ACC112 (cell line): Measurements from ENCODE around the gene ROCK2.

Source experiments
- H2AFZ ChIP-seq: fragments of 200-600 bp; sonication (generic); one replicate; pipeline ENCODE4 v1.6.0; 2017; ENCODE audit warnings: antibody characterized with exemption, low read length; ENCODE audit not compliant: unreplicated experiment
- H3K27ac ChIP-seq: fragments of 200-600 bp; sonication (generic); 2 replicates; pipeline ENCODE4 v1.5.1; 2014; ENCODE audit warnings: low read depth, mild to moderate bottlenecking, antibody characterized with exemption, low read length, moderate library complexity
- H3K27me3 ChIP-seq: fragments of 200-600 bp; sonication (generic); 2 replicates; pipeline ENCODE4 v1.6.1; 2014; ENCODE audit warnings: mild to moderate bottlenecking, antibody characterized with exemption, low read length, moderate library complexity, mixed read lengths; ENCODE audit not compliant: insufficient read depth
- H3K36me3 ChIP-seq: fragments of 200-600 bp; sonication (generic); 2 replicates; pipeline ENCODE4 v1.6.1; 2016; ENCODE audit warnings: mild to moderate bottlenecking, antibody characterized with exemption, low read length, moderate library complexity, mixed read lengths; ENCODE audit not compliant: insufficient read depth
- H3K4me1 ChIP-seq: fragments of 200-600 bp; sonication (generic); one replicate; pipeline ENCODE4 v1.6.1; 2016; ENCODE audit warnings: low read length, mixed read lengths; ENCODE audit not compliant: insufficient read depth, unreplicated experiment, control insufficient read depth
- H3K4me3 ChIP-seq: fragments of 200-600 bp; sonication (generic); 2 replicates; pipeline ENCODE4 v1.5.1; 2014; ENCODE audit warnings: mild to moderate bottlenecking, low read depth, low read length
- H3K79me2 ChIP-seq: fragments of 200-600 bp; sonication (generic); one replicate; pipeline ENCODE4 v1.6.0; 2016; ENCODE audit warnings: low read length; ENCODE audit not compliant: control insufficient read depth, unreplicated experiment, insufficient read depth

Gene ROCK2

DNA sequence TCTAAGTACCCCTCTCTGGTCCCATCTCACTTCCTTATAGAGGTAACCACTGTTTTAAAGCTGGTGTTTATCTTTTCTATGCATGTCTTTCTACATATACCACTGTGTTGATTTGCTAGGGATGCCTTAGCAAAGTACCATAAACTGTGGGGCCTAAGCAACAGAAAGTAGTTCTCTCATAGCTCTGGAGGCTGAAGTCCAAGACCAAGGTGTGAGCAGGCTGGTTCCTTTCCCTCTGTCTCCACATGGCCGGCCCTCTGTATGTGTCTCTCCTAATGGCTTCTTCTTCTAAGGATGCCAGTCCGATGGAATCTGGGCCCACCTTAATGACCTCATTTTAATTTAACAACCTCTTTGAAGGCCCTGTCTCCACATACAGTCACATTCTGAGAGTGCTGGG is 40.8 kb upstream of the ROCK2 start:
- Histone ChIP-seq H2AFZ (no peak overlapping the region), H3K27ac (no peak overlapping the region), H3K27me3 (no peaks in the 10 kb centered on the region), H3K4me3 (no peak overlapping the region), H3K4me1 (peaks cover 10% of the 10 kb centered on the region), H3K79me2 (no peaks in the 10 kb centered on the region), H3K36me3 (no peaks in the 10 kb centered on the region)

DNA sequence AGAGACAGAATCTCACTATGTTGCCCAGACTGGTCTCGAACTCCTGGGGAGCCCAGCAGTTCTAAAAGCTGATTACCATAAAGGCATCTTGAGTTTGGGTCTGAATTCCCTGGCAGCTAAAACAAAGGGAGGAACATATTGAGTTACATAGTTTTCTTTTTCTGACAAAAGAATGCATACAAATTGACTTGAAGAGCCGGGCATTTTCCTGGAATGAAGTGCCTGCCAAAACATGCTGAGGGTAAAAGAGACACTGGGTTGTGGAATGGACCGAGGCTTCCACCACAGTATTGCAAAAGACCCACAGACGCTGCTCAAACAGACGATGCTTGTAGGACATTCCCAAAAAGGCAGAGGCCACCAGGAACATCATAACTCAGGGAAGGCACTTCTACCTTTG is 35.1 kb upstream of the ROCK2 start:
- Histone ChIP-seq H3K36me3 (no peaks in the 10 kb centered on the region), H3K4me1 (peaks cover 8% of the 10 kb centered on the region), H3K79me2 (no peaks in the 10 kb centered on the region), H2AFZ (peak overlapping the region; percentile 21), H3K4me3 (no peak overlapping the region), H3K27ac (no peak overlapping the region), H3K27me3 (no peaks in the 10 kb centered on the region)

DNA sequence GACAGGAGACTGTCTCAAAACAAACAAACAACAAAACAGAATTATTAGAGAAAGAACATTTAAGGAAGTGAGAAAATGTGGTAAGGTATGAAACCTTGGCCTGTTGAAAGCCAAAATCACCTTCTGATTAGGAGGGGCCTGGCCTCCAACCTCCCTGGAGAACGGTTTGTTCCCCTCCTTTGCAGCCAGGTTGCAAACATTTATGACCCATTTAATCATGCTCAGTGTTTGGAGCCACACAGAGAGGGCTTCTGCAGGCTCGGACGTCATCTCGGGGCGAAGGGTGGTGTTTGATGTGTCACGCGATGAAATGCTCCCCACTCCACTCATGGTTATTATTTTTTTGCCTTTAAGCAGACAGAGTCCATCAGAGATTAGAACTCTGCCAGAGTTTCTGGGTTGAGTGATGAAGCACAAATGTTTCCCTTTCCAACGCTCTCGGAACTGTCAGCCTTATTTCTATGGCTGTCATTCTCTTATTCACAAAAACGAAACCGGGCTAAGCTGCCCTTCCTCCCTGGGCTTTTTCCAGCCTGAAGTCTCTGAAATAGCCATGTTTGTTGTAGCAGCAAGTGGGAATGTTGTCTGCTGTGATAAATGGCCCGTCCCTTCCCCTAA is 33.6 kb upstream of the ROCK2 start:
- Histone ChIP-seq H3K27ac (peak overlapping the region; percentile 27; the same call in 1 of the 2 replicates), H3K4me3 (peak overlapping the region; percentile 58), H2AFZ (peak overlapping the region; percentile 23), H3K36me3 (no peaks in the 10 kb centered on the region), H3K27me3 (no peaks in the 10 kb centered on the region), H3K79me2 (no peaks in the 10 kb centered on the region), H3K4me1 (peaks cover 8% of the 10 kb centered on the region)

DNA sequence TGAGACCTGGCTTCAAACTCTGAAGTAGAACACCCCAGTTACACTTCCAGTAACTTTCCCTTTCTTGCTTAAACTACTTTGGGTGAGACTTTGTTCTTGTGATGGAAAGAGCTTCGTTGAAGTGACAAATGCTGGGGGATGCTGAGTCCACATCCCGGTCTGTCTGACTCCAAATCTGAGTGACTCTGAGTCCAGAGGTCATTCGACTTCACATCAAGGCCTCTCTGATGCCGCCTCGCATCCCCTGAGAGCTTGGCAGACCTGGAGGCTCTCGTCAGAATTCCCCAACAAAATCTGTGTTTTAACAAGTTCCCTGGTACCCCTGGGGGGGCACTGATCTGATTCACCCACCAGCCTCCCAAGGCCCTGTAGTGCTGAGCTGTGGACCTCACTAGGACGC is 31.6 kb upstream of the ROCK2 start:
- H3K27ac ChIP-seq: no peak overlapping the region
- no peak overlapping the region for H2AFZ ChIP-seq
- no peak overlapping the region for H3K4me3 ChIP-seq
- H3K36me3 ChIP-seq: no peaks in the 10 kb centered on the region
- peaks cover 8% of the 10 kb centered on the region for H3K4me1 ChIP-seq
- no peaks in the 10 kb centered on the region for H3K27me3 ChIP-seq
- H3K79me2 ChIP-seq: no peaks in the 10 kb centered on the region

DNA sequence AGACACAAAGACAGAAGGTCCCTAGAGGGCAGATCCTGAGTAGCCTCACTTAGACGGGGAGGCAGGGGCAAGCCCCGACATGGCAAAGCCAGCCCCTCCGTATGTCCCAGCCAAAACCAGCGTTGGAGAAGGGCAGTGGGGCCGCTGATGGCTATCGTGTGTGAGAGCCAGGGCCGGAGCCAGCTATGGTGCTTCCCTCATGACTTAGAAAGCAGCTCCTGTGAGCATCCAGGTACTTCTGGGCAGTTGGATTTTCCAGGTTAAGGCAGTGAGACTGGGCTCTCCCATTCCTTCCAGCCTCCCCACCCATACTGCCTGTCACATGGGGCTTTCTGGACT is 31.2 kb upstream of the ROCK2 start:
- H3K36me3 ChIP-seq: no peaks in the 10 kb centered on the region
- peaks cover 8% of the 10 kb centered on the region for H3K4me1 ChIP-seq
- no peaks in the 10 kb centered on the region for H3K27me3 ChIP-seq
- no peak overlapping the region for H2AFZ ChIP-seq
- H3K4me3 ChIP-seq: no peak overlapping the region
- H3K79me2 ChIP-seq: no peaks in the 10 kb centered on the region
- no peak overlapping the region for H3K27ac ChIP-seq

DNA sequence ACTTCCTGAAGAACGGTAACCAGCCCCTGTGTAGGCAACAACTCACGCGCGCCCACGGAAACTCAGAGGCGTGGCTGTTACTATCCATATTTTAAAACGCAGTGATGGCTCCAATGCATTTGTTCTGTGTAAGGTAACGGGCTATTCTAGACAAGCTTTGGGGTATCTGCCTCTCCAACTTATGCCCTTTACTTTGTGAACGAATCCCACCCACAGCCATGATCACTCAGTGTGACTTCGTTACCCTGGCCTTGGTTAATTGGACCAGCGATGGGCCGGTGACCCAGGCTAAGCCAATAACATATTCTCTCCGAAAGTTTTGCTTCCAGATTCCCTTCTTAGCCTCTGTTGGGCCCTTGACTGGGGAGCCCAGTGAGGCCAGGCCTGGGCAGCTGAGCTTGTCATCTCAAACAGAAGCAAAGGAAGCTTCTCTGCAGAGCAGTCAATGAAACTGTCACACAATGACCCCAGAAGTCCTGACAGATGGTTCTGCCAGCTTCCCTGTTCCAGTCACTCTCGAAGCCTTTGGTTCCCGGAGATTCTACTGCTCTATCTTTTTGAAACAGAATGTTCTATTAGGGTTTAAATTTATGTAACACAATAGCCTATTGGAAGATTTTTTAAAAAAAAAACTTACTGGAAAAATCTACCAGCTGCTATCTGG is 30.7 kb upstream of the ROCK2 start:
- Histone ChIP-seq H2AFZ (peak overlapping the region; percentile 4), H3K27me3 (no peaks in the 10 kb centered on the region), H3K36me3 (no peaks in the 10 kb centered on the region), H3K4me1 (peaks cover 8% of the 10 kb centered on the region), H3K27ac (peak overlapping the region; percentile 83), H3K79me2 (no peaks in the 10 kb centered on the region), H3K4me3 (no peak overlapping the region)

DNA sequence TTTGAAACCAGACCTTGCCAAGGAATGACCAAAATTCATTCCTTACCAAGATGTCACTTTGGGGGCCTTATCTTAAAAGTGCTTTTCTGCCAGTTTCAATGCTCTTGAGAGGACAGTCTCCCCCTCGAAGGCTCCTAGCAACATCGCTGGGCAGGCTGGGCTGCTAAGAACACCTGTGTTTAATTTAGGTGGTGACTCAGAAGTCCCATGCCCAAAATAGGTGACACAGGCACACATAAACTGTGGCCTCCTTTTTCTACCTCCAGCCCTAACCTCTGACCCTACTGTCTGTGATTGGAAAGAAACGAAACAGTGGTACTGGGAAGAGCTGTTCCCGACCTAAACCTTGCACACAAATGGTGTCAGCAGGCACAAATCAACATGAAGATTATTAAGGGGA is 28.7 kb upstream of the ROCK2 start:
- Histone ChIP-seq H3K4me3 (no peak overlapping the region), H2AFZ (no peak overlapping the region), H3K4me1 (peaks cover 11% of the 10 kb centered on the region), H3K79me2 (no peaks in the 10 kb centered on the region), H3K27ac (no peak overlapping the region), H3K36me3 (no peaks in the 10 kb centered on the region), H3K27me3 (no peaks in the 10 kb centered on the region)

DNA sequence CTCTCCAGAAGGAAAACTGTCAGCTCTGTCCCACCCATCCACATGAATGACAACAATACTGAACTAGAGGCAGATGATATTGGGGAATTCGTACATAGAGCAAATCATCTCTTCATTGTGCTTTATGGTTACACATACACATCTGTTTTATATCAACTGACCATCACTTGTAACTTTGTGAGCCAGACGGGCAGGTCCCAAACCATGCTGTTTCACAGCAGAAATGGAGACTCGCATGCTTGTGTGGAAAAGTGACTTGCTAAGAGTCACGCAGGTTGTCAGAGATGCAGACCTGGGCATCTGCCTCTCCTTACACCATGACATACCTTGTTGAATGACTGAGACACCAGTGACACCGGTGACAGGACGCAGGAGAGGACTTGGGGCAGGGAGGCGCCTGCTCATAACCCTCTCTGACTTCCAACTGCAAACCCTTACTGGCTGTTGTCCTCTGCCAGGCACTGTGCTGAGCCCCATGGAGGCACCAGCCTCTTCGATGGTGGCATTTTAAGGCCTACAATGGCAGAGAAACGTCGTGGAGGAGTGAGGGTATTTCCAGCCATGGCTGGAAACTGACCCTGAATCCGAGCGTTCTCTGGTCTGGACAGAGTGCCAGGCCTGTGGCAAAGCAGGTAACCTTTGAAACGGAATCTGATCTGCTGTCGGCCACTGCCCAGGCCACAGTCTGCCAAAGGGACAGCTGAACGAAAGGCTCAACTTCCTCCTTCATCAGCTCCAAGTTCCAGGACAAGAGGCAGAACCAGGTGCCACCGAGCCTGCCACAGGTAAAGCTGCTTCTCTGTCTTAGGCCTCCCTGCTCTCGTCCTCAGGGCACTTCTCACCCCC is 26.9 kb upstream of the ROCK2 start:
- Histone ChIP-seq H3K79me2 (no peaks in the 10 kb centered on the region), H3K4me1 (peaks cover 20% of the 10 kb centered on the region), H3K4me3 (no peak overlapping the region), H3K27ac (no peak overlapping the region), H3K36me3 (no peaks in the 10 kb centered on the region), H2AFZ (no peak overlapping the region), H3K27me3 (no peaks in the 10 kb centered on the region)

DNA sequence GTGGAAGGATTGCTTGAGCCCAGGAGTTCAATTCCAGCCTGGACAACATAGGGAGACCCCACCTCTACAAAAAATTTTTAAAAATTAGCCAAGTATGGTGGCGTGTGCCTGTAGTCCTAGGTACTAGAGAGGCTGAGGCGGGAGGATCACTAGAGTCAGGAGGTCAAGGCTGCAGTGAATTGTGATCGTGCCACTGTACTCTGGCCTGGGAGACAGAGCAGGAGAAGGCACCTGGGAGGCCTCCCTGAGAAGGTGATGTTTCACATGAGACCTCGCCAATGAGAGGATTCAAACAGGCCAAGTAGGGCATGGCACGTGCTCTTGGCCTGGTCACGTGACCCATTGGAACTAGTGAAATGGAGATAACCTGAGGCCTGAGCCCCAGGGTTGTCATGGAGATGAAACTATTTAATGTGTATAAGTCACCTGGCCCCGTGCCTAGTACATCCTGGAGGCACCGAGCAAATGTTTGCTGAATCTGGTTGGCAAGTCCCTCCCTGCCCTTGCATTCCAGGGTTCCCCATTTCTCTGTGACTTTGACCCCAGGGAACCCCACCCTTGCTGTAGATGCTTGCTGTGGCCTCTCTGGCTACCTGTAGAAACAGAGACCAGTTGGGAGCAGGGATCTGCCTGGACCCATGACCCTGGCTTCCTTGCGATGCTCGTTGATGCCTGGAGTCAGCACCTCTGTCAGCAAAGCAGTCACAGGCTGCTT is 26.1 kb upstream of the ROCK2 start:
- Histone ChIP-seq H3K36me3 (no peaks in the 10 kb centered on the region), H3K79me2 (no peaks in the 10 kb centered on the region), H3K4me3 (no peak overlapping the region), H3K27ac (no peak overlapping the region), H3K4me1 (peaks cover 20% of the 10 kb centered on the region), H3K27me3 (no peaks in the 10 kb centered on the region), H2AFZ (no peak overlapping the region)

DNA sequence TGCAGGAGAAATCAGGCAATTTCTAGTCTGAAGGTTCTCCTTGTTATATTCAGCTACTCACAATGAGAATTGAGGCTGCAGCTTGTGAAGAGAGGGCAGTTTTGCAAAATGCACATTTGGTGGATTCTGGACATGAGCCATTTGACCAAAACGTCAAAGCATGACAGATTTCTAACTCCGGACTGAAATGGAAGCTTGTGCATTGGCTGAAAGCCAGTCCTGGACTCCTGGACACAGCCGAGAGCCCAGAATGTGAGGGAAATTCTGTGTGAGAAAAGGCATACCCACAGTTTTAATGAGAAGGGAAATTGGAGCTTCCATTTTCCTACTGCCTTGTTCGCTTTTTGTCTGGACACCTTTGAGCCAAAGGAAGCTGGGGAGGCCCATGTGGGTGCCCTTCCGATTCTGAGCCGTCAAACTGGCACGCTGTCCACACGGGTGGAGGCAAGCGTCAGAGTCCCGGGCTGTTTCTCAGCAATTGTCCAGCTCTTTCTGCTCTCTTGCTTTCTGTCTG is 23.7 kb upstream of the ROCK2 start:
- Histone ChIP-seq H3K36me3 (no peaks in the 10 kb centered on the region), H3K79me2 (no peaks in the 10 kb centered on the region), H2AFZ (peak overlapping the region; percentile 67), H3K27me3 (no peaks in the 10 kb centered on the region), H3K27ac (no peak overlapping the region), H3K4me3 (peak overlapping the region; percentile 56), H3K4me1 (peaks cover 12% of the 10 kb centered on the region)
